ENCODE results near the gene SLC47A1.
"Not testable (repeated sequence)": the region's sequence is repeated elsewhere in the genome, so short reads cannot be mapped to it uniquely, and the experiment has no call there.

SLC47A1 gene

GRCh38 chr17:19520641-19521040 is 13.0 kb upstream of the SLC47A1 start:
- in situ Hi-C loops (cut with MboI; ENCODE audit: low sequenced_read_pairs): no loop called here

- in situ Hi-C loops (cut with MboI; ENCODE audit: low sequenced_read_pairs): no loop called here
These were observed 10.0 kb upstream of the SLC47A1 start for GRCh38 chr17:19523690-19524089.

GRCh38 chr17:19526950-19527349 is 6.7 kb upstream of the SLC47A1 start:
- in situ Hi-C loops (cut with MboI; ENCODE audit: low sequenced_read_pairs): not testable (repeated sequence)

- in situ Hi-C loops (cut with MboI; ENCODE audit: low sequenced_read_pairs): no loop called here
These were observed 1.7 kb upstream of the SLC47A1 start for GRCh38 chr17:19531780-19532501.

- in situ Hi-C loops (cut with MboI; ENCODE audit: low sequenced_read_pairs): no loop called here
These were observed 477 bp upstream of the SLC47A1 start for GRCh38 chr17:19533036-19533717.

- in situ Hi-C loops (cut with MboI; ENCODE audit: low sequenced_read_pairs): no loop called here
These were observed 1.0 kb downstream of the SLC47A1 start for GRCh38 chr17:19534562-19535149.

GRCh38 chr17:19537111-19537510 is 3.5 kb downstream of the SLC47A1 start:
- in situ Hi-C loops (cut with MboI; ENCODE audit: low sequenced_read_pairs): no loop called here

- in situ Hi-C loops (cut with MboI; ENCODE audit: low sequenced_read_pairs): no loop called here
These were observed 4.7 kb downstream of the SLC47A1 start for GRCh38 chr17:19538095-19539039.

- in situ Hi-C loops (cut with MboI; ENCODE audit: low sequenced_read_pairs): no loop called here
These were observed 5.4 kb downstream of the SLC47A1 start for GRCh38 chr17:19539040-19539399.

GRCh38 chr17:19539841-19540311 is 6.2 kb downstream of the SLC47A1 start:
- in situ Hi-C loops (cut with MboI; ENCODE audit: low sequenced_read_pairs): no loop called here

GRCh38 chr17:19540706-19541370 is 7.2 kb downstream of the SLC47A1 start:
- in situ Hi-C loops (cut with MboI; ENCODE audit: low sequenced_read_pairs): no loop called here

- in situ Hi-C loops (cut with MboI; ENCODE audit: low sequenced_read_pairs): no loop called here
These were observed 7.8 kb downstream of the SLC47A1 start for GRCh38 chr17:19541445-19541844.

- in situ Hi-C loops (cut with MboI; ENCODE audit: low sequenced_read_pairs): no loop called here
These were observed 8.6 kb downstream of the SLC47A1 start for GRCh38 chr17:19542247-19542646.

- in situ Hi-C loops (cut with MboI; ENCODE audit: low sequenced_read_pairs): no loop called here
These were observed 10.7 kb downstream of the SLC47A1 start for GRCh38 chr17:19544366-19544765.

GRCh38 chr17:19546289-19547065 is 12.8 kb downstream of the SLC47A1 start:
- in situ Hi-C loops (cut with MboI; ENCODE audit: low sequenced_read_pairs): no loop called here

GRCh38 chr17:19549746-19550623 is 16.3 kb downstream of the SLC47A1 start:
- in situ Hi-C loops (cut with MboI; ENCODE audit: low sequenced_read_pairs): no loop called here

GRCh38 chr17:19551165-19551564 is 17.5 kb downstream of the SLC47A1 start:
- in situ Hi-C loops (cut with MboI; ENCODE audit: low sequenced_read_pairs): no loop called here

- in situ Hi-C loops (cut with MboI; ENCODE audit: low sequenced_read_pairs): no loop called here
These were observed 18.0 kb downstream of the SLC47A1 start for GRCh38 chr17:19551591-19552148.

Data from hTERT RPE-1 (cell line).